HFF-Myc (cell line): ENCODE measurements around the gene CXCL1.
A peak's percentile ranks its signal among the peaks of the same experiment; 100 is the strongest.

Experiments
- DNase-seq: peaks from one replicate; pipeline ENCODE4 v3.0.0-alpha.2; 2011; ENCODE audit warnings: low read depth; ENCODE audit errors: extremely low read depth
- H3K4me3 ChIP-seq: replicated peaks from 2 replicates; pipeline ENCODE4 v1.5.1; 2011; ENCODE audit warnings: low read depth, mild to moderate bottlenecking, control low read depth, low read length
- CTCF ChIP-seq: IDR thresholded peaks from 2 replicates; pipeline ENCODE4 v1.5.1; 2012; ENCODE audit warnings: mild to moderate bottlenecking, low read depth, low read length, control low read depth; ENCODE audit errors: missing control alignments

CXCL1 gene

GRCh38 chr4:73865431-73866096 is 3.6 kb upstream of the CXCL1 start:
- TF ChIP-seq CTCF: no peak

GRCh38 chr4:73866246-73866645 is 2.9 kb upstream of the CXCL1 start:
- no peak for DNase-seq
- no peak for TF ChIP-seq CTCF
- H3K4me3 ChIP-seq: no peak overlapping the region

More at GRCh38 chr4:73865431-73866096, 3.6 kb upstream of the CXCL1 start:
- no peak for DNase-seq
- no peak overlapping the region for H3K4me3 ChIP-seq

- TF ChIP-seq CTCF: no peak
- DNase-seq: no peak
- no peak overlapping the region for H3K4me3 ChIP-seq
Measured at GRCh38 chr4:73867783-73868182, 1.4 kb upstream of the CXCL1 start.

- DNase-seq: no peak
- peak overlapping the region; percentile 58 for H3K4me3 ChIP-seq
- TF ChIP-seq CTCF: no peak
Measured at GRCh38 chr4:73868206-73869129, 725 bp upstream of the CXCL1 start.

GRCh38 chr4:73870260-73870659 is 1.1 kb downstream of the CXCL1 start:
- DNase-seq: no peak
- no peak for TF ChIP-seq CTCF
- H3K4me3 ChIP-seq: peak overlapping the region; percentile 58; the same call in 1 of the 2 replicates

GRCh38 chr4:73870768-73871167 is 1.6 kb downstream of the CXCL1 start:
- TF ChIP-seq CTCF: no peak
- no peak overlapping the region for H3K4me3 ChIP-seq
- DNase-seq: no peak
